Calu3 (cell line): Measurements from ENCODE around the gene VCX2. TPM values are rescaled to one million over a fixed set of nuclear protein-coding genes. Genes with fewer than 3 reads are reported as not detected.

ENCODE experiments used
- BruUV-seq: library from RNA; stranded (reverse); fragments of 400-500 nt; replicated peaks from 2 replicates; lab custom pipeline; 2021; lab: Mats Ljungman, UMichigan
- CTCF ChIA-PET: fragments of 300-600 bp; sonication (Branson Sonifier 250); formaldehyde crosslinking; loops from one replicate; lab custom pipeline; 2022; ENCODE audit warnings: antibody characterized with exemption; lab: Charles Lee
- DNase-seq: peaks from one replicate; pipeline ENCODE4 v3.0.0; 2022
- H3K27ac Mint-ChIP-seq: one replicate; pipeline ENCODE4 v1.8.0; 2022; ENCODE audit warnings: mixed read lengths; ENCODE audit not compliant: unreplicated experiment
- H3K27me3 Mint-ChIP-seq: one replicate; pipeline ENCODE4 v1.8.0; 2022; ENCODE audit warnings: mixed read lengths; ENCODE audit not compliant: unreplicated experiment
- H3K36me3 Mint-ChIP-seq: one replicate; pipeline ENCODE4 v1.8.0; 2022; ENCODE audit warnings: mild to moderate bottlenecking, moderate library complexity, mixed read lengths; ENCODE audit not compliant: insufficient read depth, unreplicated experiment
- H3K4me1 Mint-ChIP-seq: one replicate; pipeline ENCODE4 v1.8.0; 2022; ENCODE audit warnings: mild to moderate bottlenecking, low read depth, mixed read lengths; ENCODE audit not compliant: unreplicated experiment
- H3K4me3 Mint-ChIP-seq: one replicate; pipeline ENCODE4 v1.8.0; 2022; ENCODE audit warnings: mild to moderate bottlenecking, low read depth, moderate library complexity, mixed read lengths; ENCODE audit not compliant: unreplicated experiment
- H3K9me3 Mint-ChIP-seq: one replicate; pipeline ENCODE4 v1.8.0; 2022; ENCODE audit warnings: low read depth, mixed read lengths; ENCODE audit not compliant: unreplicated experiment
- intact Hi-C: fragments of 100-400 bp; cut with micrococcal nuclease; formaldehyde crosslinking; loops from one replicate; pipeline ENCODE4 v1.10.0; 2022; ENCODE audit not compliant: unreplicated experiment
- total RNA-seq: library from RNA; stranded (reverse); gene quantifications from 2 replicates; pipeline ENCODE4 v1.2.3, GENCODE V29; 2022
- TF ChIP-seq, protein P1 (sequence below): fragments of 200-600 bp; IDR thresholded peaks from one replicate; pipeline ENCODE4 v1.8.0; 2022; ENCODE audit warnings: antibody characterized with exemption; ENCODE audit not compliant: unreplicated experiment

VCX2 gene
- total RNA-seq, 1 experiment from 2014 or later, result not detected

DNA sequence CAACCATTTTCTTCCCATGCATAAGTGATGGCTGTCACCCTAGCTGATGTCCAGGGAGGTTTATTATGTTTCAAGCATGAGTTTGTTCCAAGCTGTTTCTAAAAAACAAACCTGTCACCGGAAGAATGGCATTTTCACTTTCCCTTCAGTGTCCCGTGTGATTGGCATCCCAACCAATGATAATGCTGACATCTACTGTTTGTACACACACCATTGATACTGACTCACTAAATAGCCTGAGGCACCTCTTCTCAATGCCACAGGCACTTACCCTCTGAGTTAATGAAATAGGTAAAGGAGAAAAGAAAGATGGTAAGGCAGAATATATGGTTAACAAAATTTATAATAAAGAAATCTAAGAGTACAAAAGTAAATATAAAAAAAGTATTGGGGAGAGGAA, 23.1 kb upstream of the VCX2 start:
- TF ChIP-seq, protein P1, sequence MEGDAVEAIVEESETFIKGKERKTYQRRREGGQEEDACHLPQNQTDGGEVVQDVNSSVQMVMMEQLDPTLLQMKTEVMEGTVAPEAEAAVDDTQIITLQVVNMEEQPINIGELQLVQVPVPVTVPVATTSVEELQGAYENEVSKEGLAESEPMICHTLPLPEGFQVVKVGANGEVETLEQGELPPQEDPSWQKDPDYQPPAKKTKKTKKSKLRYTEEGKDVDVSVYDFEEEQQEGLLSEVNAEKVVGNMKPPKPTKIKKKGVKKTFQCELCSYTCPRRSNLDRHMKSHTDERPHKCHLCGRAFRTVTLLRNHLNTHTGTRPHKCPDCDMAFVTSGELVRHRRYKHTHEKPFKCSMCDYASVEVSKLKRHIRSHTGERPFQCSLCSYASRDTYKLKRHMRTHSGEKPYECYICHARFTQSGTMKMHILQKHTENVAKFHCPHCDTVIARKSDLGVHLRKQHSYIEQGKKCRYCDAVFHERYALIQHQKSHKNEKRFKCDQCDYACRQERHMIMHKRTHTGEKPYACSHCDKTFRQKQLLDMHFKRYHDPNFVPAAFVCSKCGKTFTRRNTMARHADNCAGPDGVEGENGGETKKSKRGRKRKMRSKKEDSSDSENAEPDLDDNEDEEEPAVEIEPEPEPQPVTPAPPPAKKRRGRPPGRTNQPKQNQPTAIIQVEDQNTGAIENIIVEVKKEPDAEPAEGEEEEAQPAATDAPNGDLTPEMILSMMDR, result no peak
- no peaks in the 10 kb centered on the region for H3K27me3 Mint-ChIP-seq
- no peaks in the 10 kb centered on the region for H3K36me3 Mint-ChIP-seq
- intact Hi-C loops, result no loop called here
- H3K9me3 Mint-ChIP-seq, result peaks cover 21% of the 10 kb centered on the region
- H3K4me1 Mint-ChIP-seq, result no peaks in the 10 kb centered on the region
- no peak overlapping the region for H3K4me3 Mint-ChIP-seq
- DNase-seq, result no peak
- no peak overlapping the region for H3K27ac Mint-ChIP-seq
- no TSS peak for BruUV-seq
- CTCF ChIA-PET, result no interaction called here

DNA sequence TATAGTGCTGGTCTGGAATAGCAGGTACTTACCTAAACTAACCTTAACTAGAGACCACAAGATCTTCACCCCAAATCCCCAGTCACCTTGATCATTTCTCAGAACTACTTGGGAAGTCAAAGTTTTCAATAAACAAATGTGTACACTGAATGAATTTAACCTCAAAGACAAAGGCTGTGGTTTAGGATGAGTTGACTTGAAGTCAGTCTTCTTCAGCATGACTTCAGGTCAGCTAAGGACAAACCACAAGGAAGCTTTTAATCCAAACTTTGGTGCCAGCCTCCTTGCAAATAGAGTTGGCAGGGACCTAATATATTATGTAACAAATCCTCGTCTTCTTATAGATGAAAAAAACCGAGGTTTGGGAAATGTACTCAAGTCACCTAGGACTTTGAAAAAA, 21.2 kb upstream of the VCX2 start:
- CTCF ChIA-PET, result interaction anchor here (0.5 kb wide), 1 partner anchor 569 kb away, joined by 9 read pairs; no protein-coding TSS in a partner anchor
- no peak overlapping the region for H3K27ac Mint-ChIP-seq
- TF ChIP-seq, protein P1, result no peak
- intact Hi-C loops, result no loop called here
- H3K4me3 Mint-ChIP-seq, result no peak overlapping the region
- BruUV-seq, result no TSS peak
- H3K36me3 Mint-ChIP-seq, result no peaks in the 10 kb centered on the region
- no peaks in the 10 kb centered on the region for H3K4me1 Mint-ChIP-seq
- DNase-seq, result no peak
- no peaks in the 10 kb centered on the region for H3K27me3 Mint-ChIP-seq
- H3K9me3 Mint-ChIP-seq, result peaks cover 12% of the 10 kb centered on the region

DNA sequence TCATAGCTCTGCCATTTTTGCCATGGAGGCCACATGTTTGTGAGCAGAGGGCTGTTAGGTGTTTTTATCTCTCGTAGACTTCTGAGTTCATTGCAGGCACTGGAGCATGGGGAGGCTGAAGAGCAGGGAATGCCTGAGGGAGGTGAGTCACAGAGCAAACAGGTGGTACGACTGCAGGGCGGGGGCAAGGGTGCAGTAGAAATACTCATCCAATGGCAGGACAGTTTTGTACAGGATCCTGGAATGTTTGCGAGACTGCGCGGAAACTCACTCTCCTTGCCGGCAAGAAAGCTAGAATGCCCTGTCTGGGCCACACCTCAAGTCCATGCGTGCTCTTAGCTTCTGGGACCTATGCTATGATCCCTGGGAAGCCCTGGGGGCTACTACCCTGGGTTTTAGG, 20.0 kb upstream of the VCX2 start:
- H3K27me3 Mint-ChIP-seq, result no peaks in the 10 kb centered on the region
- CTCF ChIA-PET, result no interaction called here
- intact Hi-C loops, result no loop called here
- peaks cover 10% of the 10 kb centered on the region for H3K9me3 Mint-ChIP-seq
- H3K4me3 Mint-ChIP-seq, result no peak overlapping the region
- H3K36me3 Mint-ChIP-seq, result no peaks in the 10 kb centered on the region
- no peaks in the 10 kb centered on the region for H3K4me1 Mint-ChIP-seq
- no peak overlapping the region for H3K27ac Mint-ChIP-seq
- BruUV-seq, result no TSS peak
- TF ChIP-seq, protein P1, result no peak
- DNase-seq, result no peak

DNA sequence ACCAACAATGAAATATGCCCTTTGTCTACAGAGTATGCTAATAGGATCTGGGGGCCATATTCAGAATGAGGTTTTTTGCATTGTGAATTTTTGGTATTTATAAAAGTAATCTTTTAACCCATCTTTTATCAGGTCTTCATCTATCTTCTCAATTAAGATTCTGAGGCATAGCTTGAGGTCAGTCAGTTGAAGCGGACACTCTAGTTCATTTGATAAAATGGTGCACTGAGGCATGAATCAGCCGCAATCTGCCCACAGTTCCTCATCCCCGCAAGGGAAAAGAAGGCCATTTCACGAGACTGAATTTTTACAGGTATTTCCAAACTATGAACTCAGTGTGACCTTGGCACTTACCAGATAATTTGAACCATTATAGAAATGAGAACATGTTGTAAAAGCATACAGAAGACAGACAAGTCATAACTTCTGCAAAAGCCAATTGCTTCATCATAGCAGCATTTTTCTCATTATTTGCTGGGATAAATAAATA, 19.3 kb upstream of the VCX2 start:
- H3K27me3 Mint-ChIP-seq, result no peaks in the 10 kb centered on the region
- CTCF ChIA-PET, result no interaction called here
- intact Hi-C loops, result no loop called here
- H3K4me1 Mint-ChIP-seq, result no peaks in the 10 kb centered on the region
- H3K27ac Mint-ChIP-seq, result no peak overlapping the region
- peaks cover 10% of the 10 kb centered on the region for H3K9me3 Mint-ChIP-seq
- BruUV-seq, result no TSS peak
- no peaks in the 10 kb centered on the region for H3K36me3 Mint-ChIP-seq
- TF ChIP-seq, protein P1, result no peak
- H3K4me3 Mint-ChIP-seq, result no peak overlapping the region
- DNase-seq, result no peak
